HG03139 (cell line): ENCODE data around the gene IGSF6.
"Not testable (repeated sequence)": the region's sequence is repeated elsewhere in the genome, so short reads cannot be mapped to it uniquely, and the experiment has no call there.

Experiments
- ATAC-seq: cut with Tn5 transposase; IDR thresholded peaks from one replicate; pipeline ENCODE4 v1.9.1; 2021; ENCODE audit not compliant: unreplicated experiment

The IGSF6 gene

GRCh38 chr16:21629616-21630539 lies 22.5 kb downstream of the IGSF6 start:
- not testable (repeated sequence) for ATAC-seq

- no peak for ATAC-seq
These were observed 23.6 kb downstream of the IGSF6 start for GRCh38 chr16:21628772-21629171.

GRCh38 chr16:21628121-21628726 lies 24.2 kb downstream of the IGSF6 start:
- ATAC-seq = no peak

GRCh38 chr16:21626659-21627277 lies 25.6 kb downstream of the IGSF6 start:
- no peak for ATAC-seq

- ATAC-seq = no peak
These were observed 27.4 kb downstream of the IGSF6 start for GRCh38 chr16:21625026-21625425.

GRCh38 chr16:21622545-21622944 lies 29.9 kb downstream of the IGSF6 start:
- no peak for ATAC-seq

GRCh38 chr16:21620592-21620991 lies 31.8 kb downstream of the IGSF6 start:
- no peak for ATAC-seq

GRCh38 chr16:21619765-21620425 lies 32.5 kb downstream of the IGSF6 start:
- no peak for ATAC-seq

- ATAC-seq = no peak
These were observed 34.1 kb downstream of the IGSF6 start for GRCh38 chr16:21618281-21618680.

- no peak for ATAC-seq
These were observed 34.8 kb downstream of the IGSF6 start for GRCh38 chr16:21617607-21618006.

GRCh38 chr16:21614896-21615295 lies 37.5 kb downstream of the IGSF6 start:
- ATAC-seq = no peak

GRCh38 chr16:21613781-21614180 lies 38.6 kb downstream of the IGSF6 start:
- no peak for ATAC-seq

GRCh38 chr16:21613361-21613760 lies 39.0 kb downstream of the IGSF6 start:
- no peak for ATAC-seq

- ATAC-seq = no peak
These were observed 40.6 kb downstream of the IGSF6 start for GRCh38 chr16:21611556-21612384.

GRCh38 chr16:21611198-21611555 lies 41.2 kb downstream of the IGSF6 start:
- no peak for ATAC-seq

- no peak for ATAC-seq
These were observed 41.6 kb downstream of the IGSF6 start for GRCh38 chr16:21610766-21611165.

- ATAC-seq = no peak
These were observed 42.3 kb downstream of the IGSF6 start for GRCh38 chr16:21610006-21610544.

GRCh38 chr16:21608639-21609328 lies 43.6 kb downstream of the IGSF6 start:
- ATAC-seq = no peak

GRCh38 chr16:21605848-21606247 lies 46.6 kb downstream of the IGSF6 start:
- not testable (repeated sequence) for ATAC-seq

- ATAC-seq = no peak
These were observed 48.5 kb downstream of the IGSF6 start for GRCh38 chr16:21603928-21604327.
